HUDEP-2 (cell line): Measurements from ENCODE around the gene ZNF212.

Experiments
- DNase-seq, 76 experiments: peaks; one replicate each; lab custom pipeline; 2025; ENCODE audit not compliant: unreplicated experiment in 76 of 76; lab: John Stamatoyannopoulos, UW

The ZNF212 gene

DNA sequence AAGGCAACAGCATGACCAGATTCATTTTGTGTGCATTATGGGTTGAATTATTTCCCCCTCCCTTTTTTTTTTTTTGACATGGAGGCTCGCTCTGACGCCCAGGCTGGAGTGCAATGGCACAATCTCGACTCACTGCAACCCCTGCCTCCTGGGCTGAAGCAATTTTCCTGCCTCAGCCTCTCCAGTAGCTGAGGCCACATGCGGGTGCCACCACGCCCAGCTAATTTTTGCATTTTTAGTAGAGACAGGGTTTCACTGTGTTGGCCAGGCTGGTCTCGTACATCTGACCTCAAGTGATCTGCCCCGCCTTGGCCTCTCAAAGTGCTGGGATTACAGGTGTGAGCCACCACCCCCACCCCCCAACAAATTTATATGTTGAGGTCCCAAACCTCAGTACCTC lies 64.6 kb downstream of the ZNF212 start:
- no peak for DNase-seq
